HG03103 (cell line): Measurements from ENCODE around the gene MARK3.
A peak's percentile ranks its signal among the peaks of the same experiment; 100 is the strongest.

Experiments used
- ATAC-seq: cut with Tn5 transposase; IDR thresholded peaks from one replicate; pipeline ENCODE4 v1.9.1; 2021; ENCODE audit warnings: low read depth; ENCODE audit not compliant: unreplicated experiment

Gene MARK3

DNA sequence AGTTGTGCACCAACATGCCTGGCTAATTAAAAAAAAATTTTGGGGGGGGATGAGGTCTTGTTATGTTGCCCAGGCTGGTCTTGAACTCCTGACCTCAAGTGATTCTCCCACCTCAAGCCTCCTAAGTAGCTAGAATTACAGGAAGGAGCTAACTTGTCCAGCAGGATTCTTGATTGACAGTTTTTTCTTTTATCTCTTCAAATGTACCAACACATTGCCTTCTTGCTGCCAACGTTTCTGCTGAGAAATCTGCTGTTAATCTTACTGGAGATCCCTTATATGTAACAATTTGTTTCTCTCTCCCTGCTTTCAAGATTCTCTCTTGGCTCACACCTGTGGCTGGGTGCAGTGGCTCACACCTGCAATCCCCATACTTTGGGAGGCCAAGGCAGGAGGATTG, 22.4 kb upstream of the MARK3 start:
- no peak for ATAC-seq

DNA sequence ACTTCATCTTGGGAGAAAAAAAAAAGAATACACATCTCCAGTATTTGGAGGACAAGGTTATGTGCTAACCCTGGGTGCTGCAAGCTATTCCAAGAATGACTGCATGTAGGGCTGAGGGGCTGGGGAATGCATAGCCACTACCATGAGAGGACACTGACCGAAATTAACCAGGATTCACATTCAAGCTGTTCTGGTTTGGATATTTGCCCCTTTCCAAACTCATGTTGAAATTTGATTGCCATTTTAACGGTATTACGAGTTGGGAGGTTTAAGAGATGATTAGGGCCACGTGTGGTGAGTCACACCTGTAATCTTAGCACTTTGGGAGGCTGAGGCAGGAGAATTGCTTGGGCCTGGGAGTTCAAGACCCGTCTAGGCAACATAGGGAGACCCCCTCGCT, 18.5 kb upstream of the MARK3 start:
- no peak for ATAC-seq

DNA sequence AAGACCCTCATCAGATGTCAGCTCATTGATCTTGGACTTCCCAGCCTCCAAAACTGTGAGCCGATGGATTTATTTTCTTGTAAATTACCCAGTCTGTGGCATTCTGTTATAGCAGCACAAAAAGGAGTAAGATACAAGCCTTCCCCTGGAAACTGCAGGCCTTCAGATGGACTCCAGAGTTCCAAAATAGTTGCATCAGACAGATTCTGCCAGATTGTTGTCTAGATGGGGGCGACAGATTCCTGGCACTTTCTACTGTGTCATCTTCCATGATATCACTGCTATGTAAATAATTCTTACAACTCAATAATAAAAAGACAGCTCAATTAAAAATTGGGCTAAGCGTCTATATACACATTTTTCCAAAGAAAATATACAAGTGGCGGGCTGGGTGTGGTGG, 17.2 kb upstream of the MARK3 start:
- ATAC-seq: no peak

DNA sequence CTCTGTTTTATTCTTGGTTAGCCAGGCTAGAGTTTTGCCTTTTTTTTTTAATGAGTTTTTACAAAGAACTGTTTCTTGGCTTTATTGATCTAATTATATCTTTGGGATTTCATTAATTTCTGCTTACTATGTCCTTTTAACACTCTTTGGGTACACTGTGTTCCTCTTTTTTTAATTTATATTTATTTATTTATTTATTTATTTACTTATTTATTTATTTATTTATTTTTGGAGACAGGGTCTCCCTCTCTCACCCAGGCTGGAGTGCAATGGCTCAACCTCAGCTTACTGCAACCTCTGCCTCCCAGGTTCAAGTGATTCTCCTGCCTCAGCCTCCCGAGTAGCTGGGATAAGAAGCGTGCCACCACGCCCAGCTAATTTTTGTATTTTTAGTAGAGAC, 15.1 kb upstream of the MARK3 start:
- ATAC-seq: no peak

DNA sequence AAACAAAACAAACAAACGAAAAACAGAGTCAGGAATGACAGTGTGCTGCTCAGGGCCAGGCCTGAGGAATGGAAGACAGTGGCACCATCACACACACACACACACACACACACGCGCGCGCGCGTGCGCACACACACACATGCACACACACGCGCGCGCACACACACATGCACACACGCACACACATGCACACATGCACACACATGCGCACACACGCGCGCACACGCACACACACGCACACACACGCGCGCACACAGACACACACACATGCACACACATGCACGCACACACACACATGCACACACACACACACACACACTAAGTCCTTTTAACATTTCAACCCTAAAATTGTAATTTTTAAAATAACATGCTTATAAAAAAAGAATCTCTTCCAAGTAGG, 13.2 kb upstream of the MARK3 start:
- ATAC-seq: no peak

DNA sequence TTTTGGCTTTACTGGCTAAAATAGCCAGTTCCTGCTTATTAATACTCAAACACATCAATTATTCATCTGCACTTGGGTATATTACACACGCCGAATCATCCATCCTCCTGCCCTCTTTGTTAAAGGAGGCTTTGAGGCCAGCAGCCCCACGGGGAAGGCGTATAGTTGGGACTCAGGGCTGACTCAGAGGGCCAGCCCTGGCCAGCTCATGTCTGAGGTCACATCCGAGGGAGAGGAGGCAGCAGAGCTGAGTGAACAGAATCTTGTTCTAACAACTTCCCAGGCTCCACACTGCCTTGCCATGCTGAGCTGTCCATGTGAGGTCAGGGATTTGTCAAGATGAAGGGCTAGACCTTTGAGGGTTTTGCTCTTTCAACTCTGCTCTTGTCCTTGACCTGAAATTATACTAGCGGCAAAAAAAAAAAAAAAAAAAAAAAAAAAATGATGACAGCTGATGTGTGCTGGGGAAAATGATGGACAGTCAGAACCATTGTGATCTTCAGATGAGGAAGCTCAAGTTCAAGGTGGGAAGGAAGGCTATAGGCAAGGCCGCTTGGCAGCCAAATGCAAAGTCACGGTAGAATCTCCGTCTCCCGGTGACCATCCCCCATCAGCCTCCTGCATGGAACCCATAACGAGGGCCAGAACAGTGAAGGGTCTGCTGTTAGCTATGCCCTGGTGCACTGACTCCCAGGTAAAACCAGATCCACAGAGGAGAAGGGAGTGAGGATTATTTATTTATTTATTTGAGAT, 12.5 kb upstream of the MARK3 start:
- no peak for ATAC-seq

DNA sequence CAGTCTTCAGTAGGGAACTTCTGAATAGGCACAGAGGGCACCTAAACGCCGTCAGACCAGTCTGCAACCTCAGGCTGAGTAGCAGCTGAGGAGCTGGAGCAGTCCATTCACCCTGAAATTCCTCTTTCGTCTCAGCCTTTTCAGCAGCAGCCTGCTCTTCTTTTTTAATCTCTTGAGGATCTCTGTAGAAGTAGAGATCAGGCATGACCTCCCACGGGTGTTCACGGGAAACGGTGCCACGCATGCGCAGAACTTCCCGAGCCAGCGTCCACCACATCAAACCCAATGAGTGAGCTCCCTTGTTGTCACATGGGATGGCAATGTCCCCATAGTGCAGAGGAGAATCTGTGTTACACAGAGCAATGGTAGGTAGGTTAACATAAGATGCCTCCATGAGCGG, 11.1 kb upstream of the MARK3 start:
- ATAC-seq: no peak

DNA sequence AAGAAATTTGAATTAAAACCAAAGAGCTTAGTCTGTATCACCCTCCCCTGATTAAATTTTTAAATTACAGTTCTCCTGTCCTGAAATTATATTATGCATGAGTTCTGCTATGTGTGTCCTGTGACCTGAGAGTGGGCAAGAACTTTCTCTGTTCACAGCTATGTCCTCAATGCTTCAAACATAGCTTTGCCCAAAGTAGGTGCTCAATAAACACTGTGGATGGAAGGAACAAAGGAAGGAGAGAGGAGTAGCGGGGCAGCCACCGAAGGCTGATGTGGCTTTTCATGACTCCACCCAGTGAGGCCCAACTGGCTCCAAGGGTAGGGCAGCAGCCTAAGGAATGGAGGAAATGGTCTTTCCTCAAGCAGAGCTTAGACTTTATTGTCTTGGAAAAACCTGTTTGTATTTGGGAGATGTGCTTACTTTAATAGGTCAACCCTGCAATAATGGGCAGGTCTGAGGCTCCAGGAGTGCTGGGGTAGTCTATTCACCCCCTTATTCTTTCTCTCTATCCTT, 7.6 kb upstream of the MARK3 start:
- no peak for ATAC-seq

DNA sequence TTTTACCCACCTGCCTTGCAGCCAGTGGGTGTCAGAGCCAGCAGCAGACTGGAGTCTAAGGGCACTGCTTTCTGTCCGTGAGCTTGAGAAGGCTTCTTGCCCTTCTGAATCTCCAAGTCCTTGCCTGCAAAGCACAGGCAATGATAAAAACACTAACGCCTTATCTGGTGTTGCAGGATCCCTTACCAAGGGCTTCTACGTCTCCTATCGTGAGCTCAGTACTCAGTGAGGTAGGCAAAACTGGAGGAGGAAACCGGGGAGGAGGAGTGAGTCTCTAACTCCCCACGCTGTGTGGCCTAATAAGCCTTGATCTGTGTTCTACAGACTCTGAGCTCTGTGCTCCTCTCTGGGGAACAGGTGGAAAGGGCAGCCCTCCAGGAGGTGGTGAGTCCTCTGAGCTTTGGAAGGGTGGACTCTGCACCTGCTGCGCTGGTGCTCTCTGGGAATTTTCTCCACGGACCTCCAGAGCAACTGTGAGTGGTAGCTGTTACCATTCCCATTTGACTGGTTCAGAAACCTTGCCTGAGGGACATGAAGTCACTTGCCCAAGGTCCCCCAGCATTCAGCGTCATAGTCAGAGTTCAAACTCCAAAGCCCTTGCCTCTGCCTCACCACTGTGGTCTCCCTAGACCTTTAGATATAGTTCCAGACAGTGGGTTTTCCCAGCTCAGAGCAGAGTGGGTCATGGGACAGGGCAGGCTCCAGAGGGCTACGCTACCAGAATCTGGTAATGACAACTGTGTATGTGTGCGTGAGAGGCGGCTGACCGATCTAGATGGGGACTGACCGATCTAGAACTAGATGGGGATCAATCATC, 7.0 kb upstream of the MARK3 start:
- no peak for ATAC-seq

DNA sequence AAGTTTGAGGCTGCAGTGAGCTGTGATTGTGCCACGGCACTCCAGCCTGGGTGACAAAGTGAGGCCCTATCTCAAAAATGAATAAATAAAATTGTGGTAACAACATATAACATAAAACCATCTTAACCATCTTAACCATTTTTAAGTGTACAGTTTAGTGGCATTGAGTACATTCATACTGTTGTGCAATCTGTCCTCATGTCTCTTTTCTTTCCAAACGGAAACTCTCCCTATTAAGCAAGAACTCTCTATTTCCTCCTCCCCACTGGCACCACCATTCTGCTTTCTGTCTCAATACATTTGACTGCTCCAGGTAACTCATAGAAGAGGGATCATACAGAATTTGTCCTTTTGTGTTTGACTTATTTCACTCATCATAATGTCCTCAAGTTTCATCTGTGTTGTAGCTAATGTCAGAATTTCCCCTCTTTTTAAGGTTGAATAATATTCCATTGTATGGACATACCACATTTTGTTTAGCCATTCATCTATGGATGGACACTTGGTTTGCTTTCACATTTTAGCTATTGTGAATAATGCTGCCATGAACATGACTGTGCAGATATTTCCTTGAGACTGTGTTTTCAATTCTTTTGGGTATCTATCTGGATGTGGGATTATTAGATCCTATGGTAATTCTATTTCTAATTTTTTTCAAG, 4.4 kb upstream of the MARK3 start:
- ATAC-seq: no peak

DNA sequence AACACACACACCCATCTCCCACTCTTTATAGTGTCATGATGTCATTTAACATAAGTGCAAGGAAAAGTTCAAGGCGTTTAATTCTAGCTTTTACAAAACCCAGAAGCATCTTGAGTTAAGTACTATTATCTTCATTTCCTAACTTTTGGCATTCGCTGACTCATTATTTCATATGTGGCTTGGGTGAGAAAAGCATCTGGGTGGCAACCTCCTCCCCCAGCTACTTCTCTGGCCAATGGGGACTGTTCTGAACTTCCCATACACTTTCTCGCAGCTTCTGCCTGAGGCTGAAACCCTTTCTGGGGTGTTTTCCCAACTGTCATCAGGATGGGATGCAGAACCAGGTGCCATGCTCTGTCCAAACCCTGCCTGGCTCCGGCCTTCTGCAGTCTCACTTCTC, 2.8 kb upstream of the MARK3 start:
- no peak for ATAC-seq

DNA sequence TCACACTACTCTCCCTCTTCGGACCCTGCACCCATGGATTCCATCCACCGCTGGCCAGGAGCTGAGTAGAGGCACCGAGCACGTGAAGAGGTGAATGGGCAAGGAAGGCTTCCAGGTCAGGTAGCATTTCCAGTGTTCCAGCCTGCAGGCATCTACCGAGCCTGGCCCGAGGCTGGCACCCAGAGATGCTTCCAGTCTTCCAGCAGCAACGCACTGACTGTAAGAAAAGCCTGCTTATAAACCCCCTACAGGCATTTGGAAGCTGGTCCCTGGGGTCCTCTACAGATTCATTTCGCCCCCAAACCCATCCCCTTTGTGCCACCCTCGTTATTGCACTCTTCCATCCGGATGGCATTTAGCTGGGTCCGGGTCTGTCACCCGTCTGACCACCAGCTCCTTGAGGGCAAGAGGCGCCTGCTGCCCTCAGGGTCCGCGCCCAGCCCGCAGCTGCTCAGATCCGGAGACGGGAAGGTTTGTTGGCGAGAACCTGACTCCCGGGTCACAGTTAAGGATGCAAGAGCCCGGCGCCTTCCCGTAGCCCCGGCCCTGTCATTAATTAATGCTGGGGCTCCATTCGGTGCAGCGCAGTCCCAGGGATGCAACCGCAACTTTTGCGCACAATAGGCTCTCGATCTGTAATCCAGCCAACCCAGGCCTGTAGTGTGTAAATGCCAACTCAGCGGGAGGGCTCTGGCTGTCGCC, 614 bp upstream of the MARK3 start:
- ATAC-seq: peak; percentile 6

DNA sequence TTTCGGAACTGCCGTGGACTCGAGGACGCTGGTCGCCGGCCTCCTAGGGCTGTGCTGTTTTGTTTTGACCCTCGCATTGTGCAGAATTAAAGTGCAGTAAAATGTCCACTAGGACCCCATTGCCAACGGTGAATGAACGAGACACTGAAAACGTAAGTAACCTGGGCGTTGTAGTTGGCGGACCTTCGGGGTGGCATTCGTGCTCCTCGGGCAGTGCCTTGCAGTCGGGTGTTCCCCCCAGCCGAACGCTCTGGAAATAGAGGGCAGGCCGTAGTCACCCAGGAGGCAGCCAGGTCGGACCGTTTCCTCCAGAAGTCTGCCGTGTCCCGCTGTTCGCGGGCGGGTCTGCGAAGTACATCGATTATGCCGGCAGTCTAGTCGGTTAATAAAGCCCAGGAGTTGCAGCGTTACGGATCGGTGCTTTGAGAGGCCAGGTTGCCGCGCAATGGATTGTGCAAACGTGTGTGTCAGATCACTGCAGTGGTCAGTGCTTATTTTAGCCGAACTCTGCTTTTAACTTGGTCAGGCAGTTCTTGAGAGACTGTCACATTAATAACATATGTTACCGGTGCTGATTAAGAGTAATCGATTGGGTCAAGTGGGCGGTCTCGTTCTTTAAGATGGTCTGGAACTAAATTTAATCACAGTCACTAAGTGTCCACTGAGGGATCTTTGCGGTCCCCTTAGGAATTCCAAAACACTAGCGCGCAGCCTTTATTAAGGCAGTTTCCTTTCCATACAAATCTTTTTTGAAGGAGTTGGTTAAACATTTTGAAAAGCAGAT, 906 bp downstream of the MARK3 start:
- ATAC-seq: no peak

DNA sequence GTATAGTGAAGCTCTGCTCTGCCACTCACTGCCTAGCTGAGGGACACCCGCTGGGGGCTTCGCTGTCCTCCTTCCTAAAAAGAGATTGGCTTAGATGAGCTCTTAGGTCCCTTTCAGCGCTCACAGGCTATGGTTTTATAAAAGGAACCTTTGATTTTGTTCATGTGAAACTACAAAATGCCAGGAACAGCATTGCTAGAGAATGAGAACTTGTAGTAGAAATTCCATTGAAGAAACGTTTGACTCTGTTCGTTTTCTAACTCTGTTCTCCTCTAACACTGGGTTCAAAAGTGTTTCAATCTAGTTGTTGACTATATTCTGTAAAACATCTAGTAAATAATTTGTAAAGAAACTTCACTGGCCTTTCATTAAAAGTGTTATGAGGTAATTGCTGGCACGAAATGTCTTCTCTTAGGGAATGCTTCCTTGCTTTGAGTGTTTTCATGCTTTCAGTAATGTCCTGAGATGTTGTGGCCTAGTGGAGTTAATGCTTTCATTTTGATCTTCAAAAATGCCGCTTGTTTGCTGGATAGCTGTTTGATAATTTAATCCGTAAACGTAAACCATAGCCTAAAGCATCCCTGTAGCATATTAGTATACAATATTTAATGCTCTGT, 1.6 kb downstream of the MARK3 start:
- ATAC-seq: no peak

DNA sequence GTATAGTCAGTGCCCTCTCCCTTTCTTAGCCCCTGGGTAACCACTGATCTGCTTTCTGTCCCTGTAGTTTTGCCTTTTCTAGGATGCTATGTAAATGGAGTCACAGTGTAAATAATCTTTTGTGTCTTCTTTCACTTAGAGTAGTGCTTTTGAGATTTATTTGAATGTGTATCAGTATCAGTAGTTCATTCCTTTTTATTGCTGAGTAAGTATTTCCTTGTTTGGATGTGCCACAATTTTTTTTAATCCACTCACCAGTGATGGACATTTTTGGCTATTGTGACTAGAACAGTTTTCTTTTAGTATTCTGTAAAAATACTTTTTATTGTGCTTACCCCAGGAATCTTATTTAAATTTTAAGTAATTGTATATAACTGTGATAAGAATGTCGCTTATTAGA, 3.4 kb downstream of the MARK3 start:
- ATAC-seq: no peak

DNA sequence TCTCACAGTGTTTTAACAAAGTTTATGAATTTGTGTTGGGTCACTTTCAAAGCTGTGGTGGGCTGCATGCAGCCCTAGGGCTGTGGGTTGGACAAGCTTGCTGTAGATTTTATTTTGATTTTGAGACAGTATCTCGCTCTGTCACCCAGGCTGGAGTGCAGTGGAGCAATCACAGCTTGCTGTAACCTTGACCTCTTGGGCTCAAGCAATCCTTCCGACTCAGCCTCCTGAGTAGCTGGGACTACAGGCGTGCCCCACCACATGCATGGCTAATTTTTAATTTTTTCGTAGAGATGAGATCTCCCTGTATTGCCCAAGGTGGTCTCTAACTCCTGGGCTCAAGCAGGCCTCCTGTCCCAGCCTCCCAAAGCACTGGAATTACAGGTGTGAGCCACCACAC, 5.4 kb downstream of the MARK3 start:
- ATAC-seq: no peak

DNA sequence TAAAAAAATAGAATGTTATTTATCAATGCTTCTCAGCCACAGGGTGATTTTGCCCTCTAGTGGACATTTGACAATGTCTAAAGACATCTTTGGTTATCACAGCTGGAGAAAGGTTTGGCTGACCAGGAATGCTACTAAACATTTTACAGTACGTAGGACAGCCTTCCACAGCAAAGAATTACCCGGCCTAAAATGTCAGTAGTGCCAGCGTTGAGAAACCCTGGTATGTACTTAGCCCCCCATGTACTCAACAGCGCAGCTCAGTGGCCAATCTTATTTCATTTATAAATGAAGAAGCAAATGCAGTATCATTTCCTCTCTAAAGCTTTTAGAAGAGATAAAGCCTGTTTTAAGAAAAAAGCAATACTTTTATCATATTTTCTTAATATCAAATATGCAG, 5.8 kb downstream of the MARK3 start:
- no peak for ATAC-seq

DNA sequence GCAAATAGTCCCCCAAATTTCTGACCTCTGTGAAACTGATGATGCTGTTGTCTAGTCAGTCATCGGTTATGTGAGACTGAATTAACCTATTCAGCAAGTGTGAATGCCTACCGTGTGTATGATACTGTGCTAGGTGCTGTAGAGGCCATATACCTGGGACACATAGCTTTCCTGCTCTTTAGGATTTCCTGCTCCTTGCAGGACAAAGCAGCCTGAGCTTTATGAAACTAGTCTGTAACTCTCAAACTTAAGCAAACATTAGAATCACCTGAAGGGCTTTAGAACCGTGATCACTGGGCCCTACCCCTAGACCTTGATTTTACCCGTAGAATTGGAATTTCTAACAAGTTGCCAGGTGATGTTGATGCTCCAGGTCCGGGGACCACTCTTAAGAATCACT, 6.9 kb downstream of the MARK3 start:
- no peak for ATAC-seq

DNA sequence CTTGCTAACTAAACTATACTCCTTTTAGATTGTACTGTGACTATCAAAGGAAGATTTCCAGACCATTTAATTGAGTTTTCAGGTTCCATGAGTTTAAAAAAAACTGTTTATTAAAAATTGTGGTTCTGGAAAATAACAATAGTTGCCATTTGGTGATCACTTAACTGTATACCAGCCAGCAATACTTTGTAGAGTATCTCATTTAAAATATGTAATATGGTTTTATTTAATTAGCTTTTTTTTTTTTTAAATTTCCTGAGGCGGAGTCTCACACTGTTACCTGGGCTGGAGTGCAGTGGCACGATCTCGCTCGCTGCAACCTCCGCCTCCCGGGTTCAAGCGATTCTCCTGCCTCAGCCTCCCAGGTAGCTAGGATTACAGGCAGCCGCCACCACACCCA, 7.4 kb downstream of the MARK3 start:
- no peak for ATAC-seq

DNA sequence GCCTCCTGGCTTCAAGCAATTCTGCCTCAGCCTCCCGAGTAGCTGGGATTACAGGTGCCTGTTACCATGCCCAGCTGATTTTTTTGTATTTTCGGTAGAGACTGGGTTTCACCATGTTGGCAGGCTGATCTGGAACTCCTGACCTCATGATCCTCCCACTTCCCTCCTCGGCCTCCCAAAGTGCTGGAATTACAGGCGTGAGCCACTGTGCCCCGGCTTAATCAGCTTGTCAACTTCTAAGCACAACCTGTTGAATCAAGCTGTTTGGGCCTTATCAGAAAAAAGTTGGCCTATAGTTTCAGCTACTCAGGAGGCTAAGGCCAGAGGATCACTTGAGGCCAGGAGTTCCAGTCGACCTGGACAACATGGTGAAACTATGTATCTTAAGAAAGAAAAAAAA, 7.9 kb downstream of the MARK3 start:
- ATAC-seq: no peak
